PFSK-1 (cell line): Measurements from ENCODE around the gene VWA5B1.

Experiments used
- FOXP2 ChIP-seq: optimal IDR thresholded peaks from 2 replicates; pipeline ENCODE3; 2011; ENCODE audit warnings: borderline replicate concordance, control low read depth, inconsistent platforms; ENCODE audit not compliant: insufficient read depth; ENCODE audit errors: extremely low read length, extremely low read depth
- POLR2AphosphoS5 ChIP-seq: IDR thresholded peaks from 2 replicates; pipeline ENCODE4 v1.6.1; 2012; ENCODE audit warnings: low read depth, mild to moderate bottlenecking, control low read depth, low read length, moderate library complexity
- REST ChIP-seq, 2 experiments: IDR thresholded peaks; 2 replicates each; pipeline versions ENCODE4 v1.6.1 to v1.8.0; 2011 to 2012; ENCODE audit warnings: low read depth in 2 of 2, low read length in 2 of 2, control low read depth in 1 of 2, inconsistent platforms in 1 of 2, mild to moderate bottlenecking in 1 of 2, moderate library complexity in 1 of 2; ENCODE audit not compliant: insufficient read depth in 1 of 2
- SIN3A ChIP-seq: IDR thresholded peaks from 2 replicates; pipeline ENCODE4 v1.6.1; 2012; ENCODE audit warnings: mild to moderate bottlenecking, low read length, moderate library complexity, borderline replicate concordance; ENCODE audit not compliant: insufficient read depth
- TAF1 ChIP-seq: IDR thresholded peaks from 2 replicates; pipeline ENCODE4 v1.6.1; 2012; ENCODE audit warnings: low read length, control low read depth, borderline replicate concordance; ENCODE audit not compliant: insufficient read depth

Gene VWA5B1

DNA sequence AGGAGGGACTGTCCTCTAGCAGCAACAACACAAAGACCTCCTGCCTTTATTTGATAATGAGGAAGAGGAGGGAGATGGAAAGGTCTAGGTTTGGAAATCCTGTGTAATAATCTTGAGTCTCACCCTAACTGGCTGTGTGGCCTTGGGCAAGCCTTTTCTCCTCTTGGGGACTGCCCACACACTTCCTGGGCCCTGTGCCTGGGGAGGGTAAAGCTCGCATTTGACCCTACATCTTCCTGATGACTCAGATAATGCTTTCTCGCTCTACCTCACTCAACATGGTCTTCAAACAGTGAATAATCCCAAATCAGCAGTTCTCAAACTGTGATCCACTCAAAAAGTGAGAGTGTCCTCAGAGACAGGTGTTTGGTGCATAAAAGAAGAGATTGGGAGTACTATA lies 81.2 kb downstream of the VWA5B1 start:
- TF ChIP-seq SIN3A = no peak
- TF ChIP-seq POLR2AphosphoS5 = no peak
- no peak for TF ChIP-seq FOXP2
- no peak for TF ChIP-seq TAF1
- TF ChIP-seq REST (IDR thresholded peaks at IDR 0.05; ENCODE audit: insufficient read depth in 1 of 2, low read depth in 2 of 2, low read length in 2 of 2) = no peak

DNA sequence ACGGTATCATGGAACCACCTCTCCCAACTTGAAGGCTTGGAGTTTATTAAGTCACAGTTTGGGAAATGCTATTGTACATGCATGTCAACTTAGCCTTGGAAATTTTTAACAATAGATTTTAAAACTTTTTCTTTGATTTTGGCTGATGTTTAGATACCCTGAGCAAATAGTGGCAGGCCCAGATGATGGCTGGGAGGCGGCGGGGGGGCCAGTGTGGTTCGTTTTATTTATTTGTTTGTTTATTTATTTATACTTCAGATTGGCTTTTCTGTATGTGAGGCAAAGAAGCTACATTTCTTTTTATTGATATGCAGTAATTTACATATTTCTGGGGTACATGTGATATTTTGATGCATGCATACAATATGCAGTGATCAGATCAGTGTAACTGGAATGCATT lies 82.0 kb downstream of the VWA5B1 start:
- no peak for TF ChIP-seq FOXP2
- TF ChIP-seq REST (IDR thresholded peaks at IDR 0.05; ENCODE audit: insufficient read depth in 1 of 2, low read depth in 2 of 2, low read length in 2 of 2) = no peak
- TF ChIP-seq SIN3A = no peak
- no peak for TF ChIP-seq POLR2AphosphoS5
- no peak for TF ChIP-seq TAF1

DNA sequence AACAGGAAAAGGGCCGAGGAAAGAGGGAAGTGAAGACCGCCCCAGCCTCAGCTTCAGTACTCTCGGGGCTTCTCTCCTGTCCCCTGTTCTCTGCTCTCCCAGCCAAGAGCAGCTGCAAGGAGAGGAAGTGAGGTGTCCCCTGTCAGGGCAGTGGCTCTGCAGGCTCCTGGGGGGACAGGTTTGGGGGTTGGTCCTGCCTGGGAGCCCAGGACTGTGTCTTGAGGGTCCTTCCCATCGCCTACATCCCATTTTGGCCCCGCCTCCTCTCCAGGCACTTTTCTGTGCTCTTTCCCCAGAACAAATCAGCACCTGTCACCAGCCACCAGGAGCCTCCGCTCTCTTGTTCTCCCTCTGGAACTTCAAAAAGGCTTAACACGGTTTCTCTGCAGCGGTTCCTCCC lies 82.6 kb downstream of the VWA5B1 start:
- TF ChIP-seq TAF1 (no peak), SIN3A (no peak), REST (IDR thresholded peaks at IDR 0.05; ENCODE audit: insufficient read depth in 1 of 2, low read depth in 2 of 2, low read length in 2 of 2) (no peak), FOXP2 (no peak), POLR2AphosphoS5 (no peak)

DNA sequence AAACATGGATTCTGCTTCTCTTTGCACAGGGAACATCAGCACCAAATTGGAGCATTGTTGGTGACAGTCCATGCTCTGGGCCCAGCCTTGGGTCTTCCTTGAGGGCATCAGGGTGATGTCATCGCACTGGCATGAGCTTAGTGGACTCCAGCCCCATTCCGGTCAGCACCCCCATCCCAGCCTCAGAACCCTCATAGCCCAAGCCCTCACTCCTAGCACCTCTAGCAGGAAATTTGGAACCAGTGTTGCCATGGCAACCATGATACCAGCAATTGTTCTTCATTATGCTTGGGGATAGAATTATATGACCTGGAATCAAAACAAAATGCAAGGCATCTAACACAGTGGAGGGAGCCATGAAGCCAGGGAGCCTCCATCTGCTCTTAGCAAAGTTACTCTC lies 83.1 kb downstream of the VWA5B1 start:
- TF ChIP-seq POLR2AphosphoS5 = no peak
- no peak for TF ChIP-seq TAF1
- no peak for TF ChIP-seq FOXP2
- TF ChIP-seq REST (IDR thresholded peaks at IDR 0.05; ENCODE audit: insufficient read depth in 1 of 2, low read depth in 2 of 2, low read length in 2 of 2) = no peak
- TF ChIP-seq SIN3A = no peak

DNA sequence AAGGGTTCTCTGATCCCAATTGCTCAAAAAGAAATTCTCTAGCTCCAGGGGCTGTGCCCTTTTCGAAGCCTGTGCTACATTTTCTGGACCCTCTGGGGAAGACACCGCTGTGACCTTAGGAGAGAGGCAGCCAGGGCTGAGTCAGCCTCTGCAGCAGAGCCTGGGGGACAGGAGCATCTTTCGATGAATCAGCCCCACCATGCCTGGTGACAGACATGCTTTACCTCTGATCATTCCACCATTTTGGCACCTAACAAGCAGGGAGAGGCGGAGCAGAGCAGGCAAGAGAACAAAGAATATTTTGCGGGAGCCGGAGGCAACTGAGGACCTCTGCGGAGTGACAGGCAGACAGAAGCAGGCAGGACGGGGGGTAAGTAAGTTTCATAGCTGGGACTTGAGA lies 84.9 kb downstream of the VWA5B1 start:
- TF ChIP-seq SIN3A (no peak), TAF1 (no peak), POLR2AphosphoS5 (no peak), FOXP2 (no peak)
